B cell (primary cell): ENCODE measurements around the gene ZBTB7A.

Experiments used
- EZH2 ChIP-seq: IDR thresholded peaks from 2 replicates; pipeline ENCODE4 v1.6.1; 2012; ENCODE audit warnings: borderline replicate concordance, low read depth, mild to moderate bottlenecking, moderate library complexity, low read length; ENCODE audit not compliant: insufficient read depth, poor library complexity, severe bottlenecking
- TF ChIP-seq, protein P1 (sequence below): fragments of 200-600 bp; IDR thresholded peaks from one replicate; pipeline ENCODE4 v1.8.0; 2022; ENCODE audit warnings: antibody characterized with exemption, mild to moderate bottlenecking

DNA sequence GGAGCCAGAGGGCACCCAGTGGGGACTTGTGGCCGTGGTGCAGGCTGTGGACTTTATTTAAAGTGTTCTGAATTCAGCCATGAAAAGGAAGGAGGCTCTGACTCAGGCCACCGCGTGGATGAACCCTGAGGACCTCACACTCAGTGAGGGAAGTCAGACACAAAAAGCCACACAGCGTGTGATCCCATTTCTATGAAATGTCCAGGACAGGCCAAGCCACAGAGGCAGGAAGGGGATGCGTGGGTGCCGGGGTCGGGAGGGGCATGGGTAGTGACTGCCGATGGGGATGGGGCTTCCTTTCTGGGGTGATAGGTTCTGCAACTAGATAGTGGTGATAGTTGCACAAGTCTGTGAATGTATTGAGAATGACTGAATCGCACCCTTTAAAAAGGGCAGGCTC, 8.7 kb upstream of the ZBTB7A start:
- TF ChIP-seq, protein P1, sequence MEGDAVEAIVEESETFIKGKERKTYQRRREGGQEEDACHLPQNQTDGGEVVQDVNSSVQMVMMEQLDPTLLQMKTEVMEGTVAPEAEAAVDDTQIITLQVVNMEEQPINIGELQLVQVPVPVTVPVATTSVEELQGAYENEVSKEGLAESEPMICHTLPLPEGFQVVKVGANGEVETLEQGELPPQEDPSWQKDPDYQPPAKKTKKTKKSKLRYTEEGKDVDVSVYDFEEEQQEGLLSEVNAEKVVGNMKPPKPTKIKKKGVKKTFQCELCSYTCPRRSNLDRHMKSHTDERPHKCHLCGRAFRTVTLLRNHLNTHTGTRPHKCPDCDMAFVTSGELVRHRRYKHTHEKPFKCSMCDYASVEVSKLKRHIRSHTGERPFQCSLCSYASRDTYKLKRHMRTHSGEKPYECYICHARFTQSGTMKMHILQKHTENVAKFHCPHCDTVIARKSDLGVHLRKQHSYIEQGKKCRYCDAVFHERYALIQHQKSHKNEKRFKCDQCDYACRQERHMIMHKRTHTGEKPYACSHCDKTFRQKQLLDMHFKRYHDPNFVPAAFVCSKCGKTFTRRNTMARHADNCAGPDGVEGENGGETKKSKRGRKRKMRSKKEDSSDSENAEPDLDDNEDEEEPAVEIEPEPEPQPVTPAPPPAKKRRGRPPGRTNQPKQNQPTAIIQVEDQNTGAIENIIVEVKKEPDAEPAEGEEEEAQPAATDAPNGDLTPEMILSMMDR, result no peak
- TF ChIP-seq EZH2, result no peak
